GM10248 (cell line): ENCODE results near the gene ST6GALNAC1.

Source experiments
- CTCF ChIA-PET: fragments of 300-600 bp; sonication (Branson Sonifier 250); formaldehyde crosslinking; extraction: SDS; loops from one replicate; lab custom pipeline; 2021; ENCODE audit warnings: antibody characterized with exemption; lab: Yijun Ruan, JAX
- POLR2A ChIA-PET: fragments of 350-650 bp; sonication (Branson Sonifier 250); formaldehyde crosslinking; extraction: SDS; loops from one replicate; lab custom pipeline; 2020; ENCODE audit warnings: antibody characterized with exemption; lab: Yijun Ruan, JAX
- DNase-seq: peaks from one replicate; pipeline ENCODE4 v3.0.0; 2012; ENCODE audit errors: extremely low spot score
- TF ChIP-seq, protein P1 (sequence below): IDR thresholded peaks from 2 replicates; pipeline ENCODE4 v1.5.1; 2012; ENCODE audit warnings: mild to moderate bottlenecking, low read depth; ENCODE audit errors: extremely low read depth, missing control alignments, control extremely low read depth

The ST6GALNAC1 gene, protein sequence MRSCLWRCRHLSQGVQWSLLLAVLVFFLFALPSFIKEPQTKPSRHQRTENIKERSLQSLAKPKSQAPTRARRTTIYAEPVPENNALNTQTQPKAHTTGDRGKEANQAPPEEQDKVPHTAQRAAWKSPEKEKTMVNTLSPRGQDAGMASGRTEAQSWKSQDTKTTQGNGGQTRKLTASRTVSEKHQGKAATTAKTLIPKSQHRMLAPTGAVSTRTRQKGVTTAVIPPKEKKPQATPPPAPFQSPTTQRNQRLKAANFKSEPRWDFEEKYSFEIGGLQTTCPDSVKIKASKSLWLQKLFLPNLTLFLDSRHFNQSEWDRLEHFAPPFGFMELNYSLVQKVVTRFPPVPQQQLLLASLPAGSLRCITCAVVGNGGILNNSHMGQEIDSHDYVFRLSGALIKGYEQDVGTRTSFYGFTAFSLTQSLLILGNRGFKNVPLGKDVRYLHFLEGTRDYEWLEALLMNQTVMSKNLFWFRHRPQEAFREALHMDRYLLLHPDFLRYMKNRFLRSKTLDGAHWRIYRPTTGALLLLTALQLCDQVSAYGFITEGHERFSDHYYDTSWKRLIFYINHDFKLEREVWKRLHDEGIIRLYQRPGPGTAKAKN

DNA sequence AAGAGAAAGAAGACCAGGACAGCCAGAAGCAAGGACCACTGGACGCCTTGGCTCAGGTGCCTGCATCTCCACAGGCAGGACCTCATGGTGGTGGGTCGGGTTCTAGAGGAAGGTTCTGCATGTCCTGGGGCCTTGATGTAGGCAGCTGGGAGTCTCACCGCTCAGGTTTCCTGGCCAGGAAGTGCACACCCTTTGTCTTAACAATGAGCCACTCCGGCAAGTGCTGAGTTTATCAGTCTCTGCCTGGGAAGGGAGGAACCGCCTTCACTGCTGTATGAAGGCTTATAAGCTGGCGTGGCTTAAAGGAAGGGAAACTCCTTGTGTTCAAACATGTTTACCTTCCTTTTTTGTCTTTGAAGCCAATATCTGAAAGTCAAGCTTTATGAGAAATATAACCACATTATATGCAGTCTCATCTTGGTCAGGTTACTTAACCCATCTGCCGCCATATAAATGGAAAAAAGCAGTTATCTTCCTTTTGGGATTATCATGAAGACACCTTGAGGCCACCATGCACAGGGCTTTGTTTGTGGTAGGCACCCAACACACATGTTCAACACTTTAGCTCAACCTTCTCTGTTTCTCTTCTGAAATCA is at the start of gene ST6GALNAC1:
ST6GALNAC1 (minus strand) TSS at position 205 of the 596 bp plus-strand sequence; CDS start at position 86, 119 bp downstream.
- no peak for DNase-seq
- POLR2A ChIA-PET, result no interaction called here
- CTCF ChIA-PET, result no interaction called here
- TF ChIP-seq, protein P1, sequence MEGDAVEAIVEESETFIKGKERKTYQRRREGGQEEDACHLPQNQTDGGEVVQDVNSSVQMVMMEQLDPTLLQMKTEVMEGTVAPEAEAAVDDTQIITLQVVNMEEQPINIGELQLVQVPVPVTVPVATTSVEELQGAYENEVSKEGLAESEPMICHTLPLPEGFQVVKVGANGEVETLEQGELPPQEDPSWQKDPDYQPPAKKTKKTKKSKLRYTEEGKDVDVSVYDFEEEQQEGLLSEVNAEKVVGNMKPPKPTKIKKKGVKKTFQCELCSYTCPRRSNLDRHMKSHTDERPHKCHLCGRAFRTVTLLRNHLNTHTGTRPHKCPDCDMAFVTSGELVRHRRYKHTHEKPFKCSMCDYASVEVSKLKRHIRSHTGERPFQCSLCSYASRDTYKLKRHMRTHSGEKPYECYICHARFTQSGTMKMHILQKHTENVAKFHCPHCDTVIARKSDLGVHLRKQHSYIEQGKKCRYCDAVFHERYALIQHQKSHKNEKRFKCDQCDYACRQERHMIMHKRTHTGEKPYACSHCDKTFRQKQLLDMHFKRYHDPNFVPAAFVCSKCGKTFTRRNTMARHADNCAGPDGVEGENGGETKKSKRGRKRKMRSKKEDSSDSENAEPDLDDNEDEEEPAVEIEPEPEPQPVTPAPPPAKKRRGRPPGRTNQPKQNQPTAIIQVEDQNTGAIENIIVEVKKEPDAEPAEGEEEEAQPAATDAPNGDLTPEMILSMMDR, result no peak

GRCh38 chr17:76691379-76692191 is 48.0 kb upstream of the ST6GALNAC1 start:
- DNase-seq, result no peak
- ChIA-PET CTCF (interaction anchor here (1.0 to 1.6 kb wide), 4 partner anchors 10 to 169 kb away, joined by 3 to 12 read pairs (median 3); no protein-coding TSS in a partner anchor), POLR2A (no interaction called here)
- TF ChIP-seq, protein P1, result no peak

DNA sequence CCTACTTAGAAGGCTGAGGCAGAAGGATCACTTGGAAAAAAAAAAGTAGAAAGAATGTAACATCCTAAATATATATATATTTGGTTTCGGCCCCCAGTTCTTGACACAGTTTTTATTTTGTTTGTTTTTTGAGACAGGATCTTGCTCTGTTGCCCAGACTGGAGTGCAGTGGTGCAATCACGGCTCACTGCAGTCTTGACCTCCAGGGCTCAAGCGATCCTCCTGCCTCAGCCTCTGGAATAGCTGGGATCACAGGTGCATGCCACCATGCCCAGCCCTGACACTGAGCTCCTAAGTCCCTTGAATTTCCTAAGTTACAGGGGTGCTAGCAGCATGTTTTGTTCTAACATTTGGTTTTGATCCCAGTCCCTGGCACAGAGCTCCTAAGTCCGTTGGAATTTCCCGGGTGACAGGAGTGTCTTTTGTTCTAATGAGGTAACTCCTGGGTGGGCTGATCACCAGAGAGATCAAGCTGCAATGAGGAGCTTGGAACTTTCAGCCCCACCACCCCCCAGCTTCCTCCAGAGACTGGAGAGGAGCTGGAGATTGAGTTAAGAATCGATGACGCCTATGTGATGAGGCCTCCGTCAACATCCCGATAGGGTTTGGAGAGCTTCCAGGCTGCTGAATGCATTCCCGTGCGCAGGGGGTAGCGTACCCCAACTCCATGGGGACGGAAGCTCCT is 47.2 kb upstream of the ST6GALNAC1 start:
- TF ChIP-seq, protein P1, result no peak
- ChIA-PET CTCF (interaction anchor here (1.0 to 1.6 kb wide), 3 partner anchors 9 to 168 kb away, joined by 3 to 12 read pairs (median 3); no protein-coding TSS in a partner anchor), POLR2A (no interaction called here)
- no peak for DNase-seq

GRCh38 chr17:76689859-76690258 is 46.3 kb upstream of the ST6GALNAC1 start:
- no peak for DNase-seq
- POLR2A ChIA-PET, result no interaction called here
- CTCF ChIA-PET, result interaction anchor here (1.6 kb wide), 1 partner anchor 9 kb away, joined by 12 read pairs; no protein-coding TSS in a partner anchor
- TF ChIP-seq, protein P1, result no peak

- DNase-seq, result no peak
- TF ChIP-seq, protein P1, result no peak
- ChIA-PET CTCF (interaction anchor here (1.0 to 1.2 kb wide), 2 partner anchors 9 to 26 kb away, joined by 3 read pairs; no protein-coding TSS in a partner anchor), POLR2A (no interaction called here)
Measured at GRCh38 chr17:76688165-76688622, 44.6 kb upstream of the ST6GALNAC1 start.
